GM19193 (cell line): ENCODE results near the gene CAPN11.

Experiments used
- POLR2A ChIP-seq: IDR thresholded peaks from 4 replicates; pipeline ENCODE4 v1.6.1; 2011; ENCODE audit not compliant: insufficient read depth, insufficient read length; ENCODE audit errors: extremely low read depth

CAPN11 gene

DNA sequence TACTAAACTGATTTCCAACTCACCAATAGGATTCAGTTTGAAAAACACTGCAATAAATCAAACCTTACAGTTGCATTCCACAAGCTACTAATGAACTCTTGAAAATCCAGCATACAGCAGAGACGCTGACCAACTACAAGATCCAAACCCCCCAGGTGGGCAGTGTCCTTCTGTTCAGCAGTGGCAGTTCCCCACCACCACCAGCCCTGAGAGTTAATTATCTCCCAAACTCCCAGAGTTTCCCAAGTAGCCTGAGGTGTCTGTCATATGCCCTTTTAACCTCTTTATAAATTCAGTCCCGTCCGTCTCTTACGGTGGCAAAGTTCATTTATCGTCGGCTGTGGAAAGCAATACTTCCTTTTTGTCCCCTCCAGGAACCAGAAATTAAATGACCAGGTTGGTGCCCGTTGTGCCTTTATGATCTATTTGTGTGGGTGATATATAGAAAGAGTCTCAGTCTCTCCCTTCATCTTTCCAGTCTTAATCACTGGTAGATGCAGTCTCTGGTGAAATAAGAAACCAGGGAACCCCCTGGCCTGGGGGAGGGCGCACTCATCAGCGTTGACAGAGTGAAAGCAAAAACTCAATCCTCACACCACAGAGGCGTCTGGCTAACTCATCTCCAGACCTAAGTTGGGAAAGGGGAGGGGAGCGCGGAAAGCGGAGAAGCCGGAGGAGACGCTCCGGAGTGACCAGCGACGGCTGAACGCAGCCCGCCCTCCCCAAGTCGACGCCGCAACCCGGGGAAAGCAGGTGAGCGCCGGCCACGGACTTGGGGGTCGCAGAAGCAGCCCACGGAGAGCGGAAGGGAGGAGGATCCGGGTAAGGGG lies 32.1 kb upstream of the CAPN11 start:
- TF ChIP-seq POLR2A, result no peak

DNA sequence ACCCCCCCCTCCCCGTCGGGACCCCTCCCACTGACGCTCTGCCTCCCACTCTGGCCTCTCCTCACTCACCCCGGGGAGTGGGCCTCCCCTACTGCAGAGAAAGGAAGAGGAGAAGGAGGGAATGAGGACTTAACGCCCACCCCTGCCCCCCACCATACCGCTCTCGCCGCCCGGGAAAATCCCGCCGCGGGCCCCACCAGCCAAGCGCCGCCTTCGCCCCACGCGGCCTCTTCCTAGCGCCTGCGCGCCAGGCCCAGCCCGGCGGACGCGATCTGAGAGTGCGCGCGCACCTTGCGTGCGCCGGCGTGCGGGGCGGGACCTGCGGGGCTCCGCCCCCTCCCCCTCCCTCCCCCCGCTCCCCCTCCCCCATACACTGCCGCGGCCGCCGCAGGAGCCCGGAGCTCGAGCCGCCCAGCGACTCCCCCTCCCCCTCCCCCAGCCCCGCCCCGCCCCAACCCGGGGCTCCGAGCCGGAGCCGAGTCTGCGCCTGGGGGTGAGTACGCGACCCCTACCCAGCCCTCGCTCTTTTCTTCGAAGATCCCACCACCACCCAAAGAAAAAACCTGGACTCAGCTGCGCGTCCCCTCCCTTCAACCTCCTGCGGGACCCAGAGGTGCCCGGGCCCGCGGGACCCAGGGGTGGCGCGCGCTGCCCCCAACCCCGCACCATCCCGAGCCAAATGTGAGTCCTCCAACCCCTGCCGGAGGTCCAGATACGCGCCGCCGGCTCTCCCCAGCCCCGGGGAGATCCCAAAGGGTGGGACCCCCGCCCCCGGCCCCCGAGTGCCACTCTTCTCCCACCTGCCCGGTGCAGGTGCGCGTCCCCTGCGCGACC lies 31.2 kb upstream of the CAPN11 start, which contains the start of the genes MRPL14 and TMEM63B:
TSS of gene MRPL14 (minus strand) at position 267 of the 834 bp plus-strand sequence. CDS start 10,841 bp downstream, outside the sequence.
TSS of gene TMEM63B (plus strand) at position 369 of the 834 bp plus-strand sequence. CDS start 7,031 bp downstream, outside the sequence.
- peak; percentile 77 for TF ChIP-seq POLR2A

DNA sequence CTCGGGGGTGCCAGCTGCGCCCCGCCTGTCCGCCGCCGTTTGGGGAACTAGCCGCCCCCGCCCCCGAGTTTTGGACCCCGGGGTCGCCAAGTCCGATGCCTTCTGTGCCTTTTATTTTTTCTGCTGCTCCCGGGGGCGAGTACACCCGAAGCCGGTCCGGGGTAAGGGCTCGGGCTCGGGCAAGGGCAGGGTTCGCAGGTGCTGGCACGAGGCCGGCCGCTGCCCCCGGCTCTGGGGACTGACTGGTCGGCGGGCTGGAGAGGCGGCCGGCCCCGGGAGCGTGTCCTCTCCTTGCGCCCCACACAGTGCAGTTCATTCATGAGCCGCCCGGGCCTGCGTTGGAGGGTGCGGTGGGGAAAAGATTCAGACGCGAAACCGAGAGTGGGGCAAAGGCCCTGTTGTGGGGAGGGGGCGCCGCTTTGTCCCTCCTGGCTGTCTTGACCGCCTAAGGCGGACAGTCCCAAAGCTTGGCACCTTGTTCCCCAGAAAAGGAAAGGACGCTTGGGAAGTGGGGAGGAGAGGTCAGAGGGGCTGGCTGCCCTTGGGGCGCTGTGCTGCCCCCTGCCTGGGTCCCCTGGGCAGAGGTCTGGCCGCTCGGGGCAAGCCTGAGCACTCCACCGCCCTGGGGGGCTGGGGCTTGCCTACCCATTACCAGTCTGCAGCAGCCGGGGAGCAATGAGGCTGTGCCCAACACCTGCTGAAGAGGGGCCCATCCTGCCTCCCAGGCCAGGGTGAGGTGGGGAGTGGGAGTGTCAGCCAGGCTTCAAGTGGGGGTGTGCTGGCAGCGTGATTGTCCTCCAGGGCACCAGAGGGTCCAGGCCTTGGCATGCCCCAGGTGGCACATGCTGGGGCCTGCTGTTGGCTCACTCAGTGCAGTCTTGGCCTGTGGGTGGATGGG lies 30.4 kb upstream of the CAPN11 start:
- no peak for TF ChIP-seq POLR2A

DNA sequence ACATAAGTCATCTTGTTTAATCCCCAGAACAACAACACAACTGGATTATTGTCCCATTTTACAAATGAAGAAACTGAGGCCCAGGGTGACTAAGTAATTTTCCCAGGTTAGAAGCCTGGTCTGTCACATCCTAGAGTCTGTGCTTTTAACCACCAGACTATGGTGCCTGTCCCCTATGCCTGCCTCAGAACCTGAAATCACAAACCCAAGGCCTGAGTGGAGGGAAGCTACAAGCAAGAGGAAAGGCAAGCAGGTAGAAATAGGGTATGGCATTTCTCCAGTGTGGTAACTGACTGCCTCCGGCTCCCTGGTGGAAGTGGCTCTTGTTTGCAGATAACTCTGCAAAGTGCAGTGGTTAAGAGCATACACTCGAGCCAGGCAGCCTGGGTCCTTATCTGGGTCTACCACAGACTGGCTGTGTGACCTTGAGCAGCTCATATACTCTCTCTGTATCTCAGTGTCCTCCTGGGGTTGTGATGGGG lies 28.7 kb upstream of the CAPN11 start:
- no peak for TF ChIP-seq POLR2A

DNA sequence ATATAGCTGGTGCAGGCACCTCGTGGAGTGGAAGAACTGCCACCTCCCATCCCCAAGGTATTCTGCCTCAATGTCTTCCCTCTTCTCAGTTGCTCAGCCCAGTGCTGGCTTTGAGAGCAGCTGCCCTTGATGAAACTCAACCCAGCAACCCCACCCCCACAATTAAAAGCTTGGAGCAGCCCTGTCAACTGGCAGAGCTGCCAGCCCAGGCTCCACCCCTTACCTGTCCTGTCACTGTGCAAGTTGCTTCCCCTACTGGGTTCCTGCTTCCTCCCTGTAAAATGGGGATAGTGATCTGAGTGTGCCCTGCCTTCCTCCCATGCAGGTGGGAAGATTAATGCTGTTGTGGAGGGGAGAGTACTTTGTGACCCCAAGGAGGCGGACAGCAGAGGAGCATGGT lies 26.7 kb upstream of the CAPN11 start:
- no peak for TF ChIP-seq POLR2A

DNA sequence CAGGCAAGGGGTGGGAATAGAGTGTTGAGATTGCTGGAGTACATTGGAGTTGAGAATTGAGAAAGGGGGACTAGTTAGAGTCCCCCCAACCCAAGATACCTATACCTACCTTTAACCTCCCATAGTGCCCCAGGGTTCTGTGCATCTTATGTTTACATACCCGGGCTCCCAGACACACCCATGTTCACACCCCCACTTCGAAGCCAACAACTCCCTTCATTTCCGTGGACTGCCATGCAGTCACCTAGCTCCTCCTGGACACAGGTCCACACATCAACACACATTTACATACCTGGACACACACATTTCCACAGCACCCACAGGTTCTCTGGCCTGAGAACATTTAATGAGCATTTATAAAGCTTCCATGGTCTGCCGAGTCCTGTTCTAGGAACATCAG lies 26.1 kb upstream of the CAPN11 start:
- no peak for TF ChIP-seq POLR2A

DNA sequence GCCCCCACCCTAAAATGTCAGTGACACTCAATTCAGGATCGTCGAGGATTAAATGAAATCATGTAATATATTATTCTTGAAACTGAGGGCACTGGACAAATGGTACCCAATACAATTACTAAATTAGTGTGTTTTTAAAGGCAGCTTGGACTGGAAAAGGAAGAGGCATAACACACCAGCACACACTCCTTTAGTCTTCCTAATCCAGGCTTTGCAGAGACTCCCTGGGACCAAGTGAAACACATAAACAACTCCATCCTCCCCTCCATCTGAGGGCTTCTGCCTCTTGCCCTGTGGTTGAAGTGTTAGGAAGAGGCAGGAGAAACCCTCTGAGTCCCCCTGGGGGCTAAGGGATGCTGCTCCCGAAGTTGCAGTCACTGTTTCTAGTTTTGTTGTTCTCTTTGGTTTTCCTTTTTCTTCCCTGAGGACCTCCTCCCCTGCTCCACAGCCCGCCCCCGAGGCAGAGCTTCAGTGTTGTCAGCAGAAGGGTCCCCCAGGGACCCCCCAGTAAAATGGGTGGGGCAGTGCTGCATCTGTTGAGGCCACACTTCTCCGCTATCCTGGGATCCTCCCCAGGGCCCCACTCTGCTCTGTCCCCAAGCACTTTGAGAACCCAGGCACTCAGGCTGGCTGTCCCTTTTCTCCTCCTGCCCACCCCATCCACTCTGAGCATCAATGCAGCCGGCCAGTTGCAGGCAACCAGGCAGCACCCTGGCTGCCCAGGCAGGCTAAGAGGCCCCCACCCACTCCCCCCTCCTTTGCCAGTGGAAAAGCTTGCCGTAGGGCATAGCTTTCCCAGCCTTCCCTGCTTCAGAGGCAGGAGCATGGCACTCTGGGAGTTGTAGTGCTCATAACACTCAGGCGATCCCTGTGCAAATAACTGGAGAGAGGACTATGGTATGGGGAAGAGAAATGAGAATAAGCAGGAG lies 25.4 kb upstream of the CAPN11 start:
- no peak for TF ChIP-seq POLR2A

DNA sequence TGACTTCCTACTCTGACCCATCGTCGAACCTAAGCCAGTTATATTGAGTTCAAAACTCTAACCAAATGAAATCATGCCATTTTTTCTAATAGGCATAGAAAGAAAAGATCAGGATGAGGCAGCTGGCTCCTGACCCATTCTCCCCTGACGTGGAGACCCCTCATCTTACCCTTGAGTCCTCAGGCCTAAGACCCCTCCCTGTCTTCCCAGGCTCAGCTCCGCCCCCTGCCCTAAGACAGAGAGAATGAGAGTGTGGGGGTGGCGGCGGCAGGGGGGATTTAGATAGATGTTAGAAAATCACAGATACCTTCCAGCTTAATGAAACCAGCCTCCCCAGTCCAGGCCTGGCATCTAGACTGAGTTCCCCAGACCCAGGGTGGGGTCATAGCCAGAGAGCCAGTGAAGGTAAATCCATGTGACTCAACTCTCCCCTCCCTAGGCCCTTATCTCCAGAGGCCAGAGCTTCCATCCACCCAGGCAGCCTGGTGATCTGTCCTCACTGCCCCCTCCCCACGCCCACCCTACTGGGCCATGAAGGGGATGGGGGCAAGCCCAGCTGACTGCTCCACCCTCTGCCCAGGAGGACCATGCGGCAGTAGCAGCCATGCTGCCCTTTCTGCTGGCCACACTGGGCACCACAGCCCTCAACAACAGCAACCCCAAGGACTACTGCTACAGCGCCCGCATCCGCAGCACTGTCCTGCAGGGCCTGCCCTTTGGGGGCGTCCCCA lies 24.5 kb upstream of the CAPN11 start:
- no peak for TF ChIP-seq POLR2A

DNA sequence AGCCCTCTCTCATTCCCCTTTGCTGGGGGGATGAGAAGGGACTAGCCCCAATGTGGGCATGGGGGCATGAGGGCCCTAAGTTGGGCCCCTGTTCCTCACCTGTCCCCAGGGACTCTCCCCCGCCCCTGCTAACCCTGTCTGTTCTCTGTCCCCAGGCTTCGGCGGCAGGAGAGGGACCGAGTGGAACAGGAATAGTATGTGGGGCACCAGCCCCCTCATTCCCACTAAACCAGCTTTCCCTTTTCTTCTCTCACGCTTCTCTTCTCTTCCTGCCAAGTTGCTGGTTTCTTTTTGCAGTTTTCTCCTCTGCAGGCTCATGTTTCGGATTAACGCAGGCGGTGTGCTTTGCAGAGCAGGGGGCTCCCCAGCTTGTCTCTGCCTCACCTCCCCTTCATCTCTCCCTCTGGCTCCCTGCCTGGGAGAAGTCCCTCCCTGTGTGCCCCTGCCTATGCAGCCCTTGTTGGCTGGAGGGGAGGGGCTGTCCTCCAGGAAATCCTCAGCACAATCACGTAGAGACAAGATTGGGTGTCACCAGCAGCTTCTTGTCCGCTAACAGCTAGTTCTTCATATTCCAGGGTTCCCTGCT lies 23.4 kb upstream of the CAPN11 start:
- no peak for TF ChIP-seq POLR2A

DNA sequence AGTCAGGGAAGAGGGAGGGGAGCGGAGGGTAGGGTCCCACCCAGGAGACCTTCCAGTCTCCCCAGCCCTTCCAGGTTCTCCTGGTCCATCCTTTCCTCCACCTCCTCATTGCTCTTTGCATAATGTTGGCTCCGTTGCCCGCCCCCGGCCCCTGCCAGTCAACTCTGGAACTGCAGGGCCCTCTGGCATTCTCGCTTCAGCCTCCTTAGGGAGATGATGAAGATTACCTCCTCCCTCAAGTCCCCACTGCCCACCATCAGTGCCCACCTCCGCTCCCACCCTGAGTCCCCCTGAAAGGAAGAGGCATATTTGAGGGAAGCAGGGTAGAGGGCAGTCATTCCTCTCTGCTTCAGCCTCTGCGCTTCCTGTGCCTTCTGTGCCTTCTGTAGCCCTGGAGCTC lies 22.7 kb upstream of the CAPN11 start:
- no peak for TF ChIP-seq POLR2A

DNA sequence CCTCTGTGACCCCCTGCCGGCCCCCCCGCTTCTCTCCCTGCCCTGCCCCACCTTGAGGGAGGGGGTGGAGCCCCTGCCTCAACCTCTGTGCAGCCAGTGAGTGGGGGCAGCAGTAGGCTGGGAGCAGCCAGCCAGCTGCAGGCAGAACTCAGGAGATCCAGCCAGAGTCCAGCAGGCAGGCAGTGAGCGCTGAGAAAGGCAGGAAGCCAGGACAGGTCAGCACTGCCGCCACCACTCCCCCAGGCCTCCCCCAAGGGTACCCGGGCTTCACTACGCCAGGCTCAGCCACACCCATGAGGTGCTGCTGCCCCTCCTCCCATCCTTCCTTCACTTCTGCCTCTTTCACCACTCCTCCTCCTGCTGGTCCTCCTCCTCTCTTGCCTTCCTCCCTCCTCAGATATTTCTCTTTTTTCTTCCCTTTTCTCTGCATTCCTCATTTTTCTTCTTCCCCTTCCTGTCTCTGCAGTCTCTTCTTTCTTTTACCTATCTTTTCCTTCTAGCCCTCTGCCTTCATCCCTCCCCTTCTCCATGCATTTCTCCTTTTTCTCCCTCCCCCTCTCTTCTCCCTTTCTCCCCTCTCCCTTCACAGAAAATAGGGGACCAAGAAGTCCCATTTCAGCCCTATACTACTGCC lies 19.8 kb upstream of the CAPN11 start:
- TF ChIP-seq POLR2A, result no peak

DNA sequence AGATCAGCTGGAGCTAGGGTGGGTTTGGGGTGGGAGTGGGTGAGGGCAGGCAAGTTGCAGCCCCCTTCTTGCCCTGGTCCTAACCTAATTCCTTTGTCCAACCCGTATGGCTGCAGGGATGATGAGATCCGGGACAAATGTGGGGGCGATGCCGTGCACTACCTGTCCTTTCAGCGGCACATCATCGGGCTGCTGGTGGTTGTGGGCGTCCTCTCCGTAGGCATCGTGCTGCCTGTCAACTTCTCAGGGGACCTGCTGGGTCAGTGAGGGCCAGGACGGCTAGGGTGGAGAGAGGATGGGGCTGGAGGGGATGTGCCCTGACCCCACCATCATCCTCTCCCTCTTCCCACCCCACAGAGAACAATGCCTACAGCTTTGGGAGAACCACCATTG lies 19.3 kb upstream of the CAPN11 start:
- TF ChIP-seq POLR2A, result no peak
